Breast epithelium (tissue), 4 donors: ENCODE results near the gene GPR62. TPM values are rescaled to one million over a fixed set of nuclear protein-coding genes. Genes with fewer than 3 reads are reported as not detected.

Experiments
- DNase-seq, 2 donors: peaks; one replicate each; pipeline ENCODE4 v3.0.0-alpha.2; 2019; ENCODE audit warnings: low spot score in 2 of 2
- H3K27ac ChIP-seq, 2 donors: fragments of 200-600 bp; sonication (generic) in 1 of 2; one replicate each; pipeline ENCODE4 v1.5.1; 2016 to 2019; ENCODE audit warnings: mild to moderate bottlenecking in 1 of 2
- H3K27me3 ChIP-seq, 2 donors: fragments of 200-600 bp; sonication (generic) in 1 of 2; one replicate each; pipeline versions ENCODE4 v1.5.1 to v1.6.0; 2017 to 2019; ENCODE audit warnings: control low read depth in 1 of 2, mild to moderate bottlenecking in 1 of 2
- H3K36me3 ChIP-seq: fragments of 200-600 bp; one replicate; pipeline ENCODE4 v1.5.1; 2019
- H3K4me1 ChIP-seq, 2 donors: fragments of 200-600 bp; sonication (generic); one replicate each; pipeline ENCODE4 v1.5.1; 2016 to 2019; ENCODE audit warnings: control low read depth in 1 of 2
- H3K4me3 ChIP-seq, 3 donors: fragments of 200-600 bp; sonication (generic); 1 replicate in 2 of 3; 2 replicates in 1 of 3; pipeline ENCODE4 v1.5.1; 2016 to 2019; ENCODE audit warnings: mild to moderate bottlenecking in 3 of 3, moderate library complexity in 2 of 3
- H3K9me3 ChIP-seq, 2 donors: fragments of 200-600 bp; sonication (generic) in 1 of 2; one replicate each; pipeline ENCODE4 v1.5.1; 2016 to 2019; ENCODE audit warnings: control low read depth in 1 of 2
- POLR2A ChIP-seq: fragments of 450-650 bp; IDR thresholded peaks from one replicate; pipeline ENCODE4 v1.6.1; 2016; ENCODE audit warnings: antibody characterized with exemption, mild to moderate bottlenecking, moderate library complexity
- POLR2AphosphoS5 ChIP-seq, 3 donors: sonication (generic); formaldehyde crosslinking; IDR thresholded peaks; one replicate each; pipeline ENCODE4 v1.6.1; 2017; ENCODE audit warnings: antibody characterized with exemption in 3 of 3
- intact Hi-C: fragments of 100-400 bp; cut with DNase I; formaldehyde crosslinking; loops from one replicate; pipeline ENCODE4 v1.15.1; 2023; ENCODE audit warnings: low total_unique reads
- total RNA-seq, 3 donors: library from RNA; depleted of rRNA; stranded (reverse); fragments of >200 nt; gene quantifications; one replicate each; pipeline ENCODE4 v1.1.0, GENCODE V29; 2016
- TF ChIP-seq, protein P1 (sequence below), 3 donors: fragments of 450-650 bp; IDR thresholded peaks; one replicate each; pipeline ENCODE4 v1.5.1; 2016 to 2017; ENCODE audit warnings: antibody characterized with exemption in 3 of 3, mild to moderate bottlenecking in 3 of 3, moderate library complexity in 3 of 3

Gene GPR62
- total RNA-seq, 3 donors from 2014 or later, result 0.16 TPM; not detected in 2

DNA sequence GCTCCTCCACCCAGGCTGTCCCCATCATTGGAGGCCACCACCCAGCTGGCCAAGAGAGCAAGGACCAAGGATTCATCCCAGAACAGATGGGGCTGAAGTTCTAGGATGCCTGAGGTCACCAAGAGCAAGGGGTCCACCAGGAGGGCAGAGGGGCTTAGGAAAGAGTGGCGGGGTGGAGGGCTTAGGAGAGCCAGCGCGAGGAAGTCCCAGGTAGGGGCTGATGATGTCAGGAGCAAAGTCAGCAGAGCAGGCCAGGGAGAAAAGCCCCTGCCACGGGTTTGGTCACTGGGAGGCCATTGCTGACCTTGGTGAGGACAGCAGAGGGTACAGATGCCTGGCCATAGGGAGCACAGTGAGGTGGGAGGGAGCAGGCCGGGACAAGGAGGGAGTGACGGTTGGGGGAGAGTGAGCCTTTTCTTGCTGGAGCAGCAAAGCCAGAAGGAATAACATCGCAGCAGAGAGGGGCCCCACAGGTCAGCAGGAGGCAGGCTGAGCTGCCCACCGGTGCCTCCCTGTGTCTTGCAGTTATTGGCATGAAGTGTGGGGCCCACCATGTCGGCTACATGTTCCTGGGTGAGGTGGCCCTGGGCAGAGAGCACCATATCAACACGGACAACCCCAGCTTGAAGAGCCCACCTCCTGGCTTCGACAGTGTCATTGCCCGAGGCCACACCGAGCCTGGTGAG is 7.8 kb upstream of the GPR62 start:
- no peak for DNase-seq
- TF ChIP-seq, protein P1, sequence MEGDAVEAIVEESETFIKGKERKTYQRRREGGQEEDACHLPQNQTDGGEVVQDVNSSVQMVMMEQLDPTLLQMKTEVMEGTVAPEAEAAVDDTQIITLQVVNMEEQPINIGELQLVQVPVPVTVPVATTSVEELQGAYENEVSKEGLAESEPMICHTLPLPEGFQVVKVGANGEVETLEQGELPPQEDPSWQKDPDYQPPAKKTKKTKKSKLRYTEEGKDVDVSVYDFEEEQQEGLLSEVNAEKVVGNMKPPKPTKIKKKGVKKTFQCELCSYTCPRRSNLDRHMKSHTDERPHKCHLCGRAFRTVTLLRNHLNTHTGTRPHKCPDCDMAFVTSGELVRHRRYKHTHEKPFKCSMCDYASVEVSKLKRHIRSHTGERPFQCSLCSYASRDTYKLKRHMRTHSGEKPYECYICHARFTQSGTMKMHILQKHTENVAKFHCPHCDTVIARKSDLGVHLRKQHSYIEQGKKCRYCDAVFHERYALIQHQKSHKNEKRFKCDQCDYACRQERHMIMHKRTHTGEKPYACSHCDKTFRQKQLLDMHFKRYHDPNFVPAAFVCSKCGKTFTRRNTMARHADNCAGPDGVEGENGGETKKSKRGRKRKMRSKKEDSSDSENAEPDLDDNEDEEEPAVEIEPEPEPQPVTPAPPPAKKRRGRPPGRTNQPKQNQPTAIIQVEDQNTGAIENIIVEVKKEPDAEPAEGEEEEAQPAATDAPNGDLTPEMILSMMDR (IDR thresholded peaks at IDR 0.05), result no peak
- TF ChIP-seq POLR2AphosphoS5 (IDR thresholded peaks at IDR 0.05), result no peak
- TF ChIP-seq POLR2A, result no peak
- H3K9me3 ChIP-seq, result no peaks in the 10 kb centered on the region
- H3K4me3 ChIP-seq, result no peak overlapping the region
- no peak overlapping the region for H3K27ac ChIP-seq
- intact Hi-C loops, result no loop called here
- peaks cover 7 to 10% of the 10 kb centered on the region in 2 donors for H3K4me1 ChIP-seq
- no peaks in the 10 kb centered on the region for H3K36me3 ChIP-seq
- no peaks in the 10 kb centered on the region for H3K27me3 ChIP-seq

DNA sequence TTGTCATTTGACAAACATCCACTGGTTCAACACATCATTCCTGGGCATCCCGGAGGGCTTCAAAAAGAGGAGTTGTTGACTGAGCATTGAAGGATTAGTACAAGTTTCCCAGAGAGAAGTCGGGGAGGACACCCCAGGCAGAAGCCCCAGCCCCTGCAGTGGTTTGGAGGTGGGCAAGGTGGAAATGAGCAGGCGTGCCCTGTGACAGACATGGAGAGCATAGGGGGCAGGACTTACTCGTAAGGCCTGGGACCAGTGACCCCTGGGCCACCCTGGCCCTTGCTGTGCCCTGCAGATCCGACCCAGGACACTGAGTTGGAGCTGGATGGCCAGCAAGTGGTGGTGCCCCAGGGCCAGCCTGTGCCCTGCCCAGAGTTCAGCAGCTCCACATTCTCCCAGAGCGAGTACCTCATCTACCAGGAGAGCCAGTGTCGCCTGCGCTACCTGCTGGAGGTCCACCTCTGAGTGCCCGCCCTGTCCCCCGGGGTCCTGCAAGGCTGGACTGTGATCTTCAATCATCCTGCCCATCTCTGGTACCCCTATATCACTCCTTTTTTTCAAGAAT is 7.1 kb upstream of the GPR62 start:
- no peaks in the 10 kb centered on the region for H3K36me3 ChIP-seq
- H3K4me3 ChIP-seq, result no peak overlapping the region
- intact Hi-C loops, result no loop called here
- H3K27ac ChIP-seq, result no peak overlapping the region
- no peak for DNase-seq
- TF ChIP-seq POLR2AphosphoS5 (IDR thresholded peaks at IDR 0.05) (no peak), POLR2A (no peak)
- TF ChIP-seq, protein P1 (IDR thresholded peaks at IDR 0.05), result no peak
- H3K27me3 ChIP-seq, result no peaks in the 10 kb centered on the region
- no peaks in the 10 kb centered on the region for H3K9me3 ChIP-seq
- peaks cover 2 to 3% of the 10 kb centered on the region in 2 donors for H3K4me1 ChIP-seq

DNA sequence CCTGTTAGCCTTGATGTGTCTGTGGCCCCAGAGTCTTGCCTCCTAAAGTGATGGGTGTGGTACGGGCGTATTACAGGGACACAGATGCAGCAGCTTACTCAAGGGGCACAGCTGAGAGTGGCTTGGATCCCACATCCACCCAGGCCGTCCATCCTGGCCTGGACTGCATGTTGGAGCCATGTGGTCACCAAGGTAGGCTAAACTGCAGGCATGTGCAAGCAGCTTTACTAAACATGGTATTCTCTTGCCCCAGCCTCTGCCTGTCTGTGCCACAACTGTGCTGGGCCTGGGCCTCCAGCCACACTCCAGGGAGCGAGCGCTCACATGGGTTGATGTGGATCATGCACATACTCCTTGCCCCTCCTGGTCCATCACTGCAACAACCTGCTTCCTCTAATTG is 6.1 kb upstream of the GPR62 start:
- TF ChIP-seq, protein P1 (IDR thresholded peaks at IDR 0.05), result no peak
- TF ChIP-seq POLR2A, result no peak
- no peak for TF ChIP-seq POLR2AphosphoS5 (IDR thresholded peaks at IDR 0.05)
- no peaks in the 10 kb centered on the region for H3K4me1 ChIP-seq
- no peaks in the 10 kb centered on the region for H3K9me3 ChIP-seq
- no peak overlapping the region for H3K4me3 ChIP-seq
- no peak for DNase-seq
- no peaks in the 10 kb centered on the region for H3K36me3 ChIP-seq
- no peak overlapping the region for H3K27ac ChIP-seq
- H3K27me3 ChIP-seq, result no peaks in the 10 kb centered on the region
- intact Hi-C loops, result no loop called here

DNA sequence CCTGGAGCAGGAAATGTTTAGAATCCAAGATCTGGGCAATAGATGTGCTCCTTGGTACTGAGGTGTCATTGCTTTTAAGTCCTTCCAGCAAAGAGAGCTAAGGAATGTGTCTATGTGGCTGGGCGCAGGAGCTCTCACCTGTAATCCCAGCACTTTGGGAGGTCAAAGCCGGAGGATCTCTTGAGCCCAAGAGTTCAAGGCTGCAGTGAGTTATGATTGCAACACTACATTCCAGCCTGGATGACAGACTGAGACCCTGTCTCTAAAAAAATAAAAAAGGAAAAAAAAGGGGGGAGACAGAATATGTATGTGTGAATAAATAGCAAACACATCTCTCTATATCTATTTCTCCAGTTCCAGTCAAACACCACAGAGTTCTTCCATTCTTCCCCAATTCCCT is 4.3 kb upstream of the GPR62 start:
- no peak for DNase-seq
- intact Hi-C loops, result loop anchor here (5.0 kb wide), 1 partner anchor 1286 kb away; no protein-coding TSS in a partner anchor
- Histone ChIP-seq H3K4me3 (no peak overlapping the region), H3K9me3 (no peaks in the 10 kb centered on the region), H3K27ac (no peak overlapping the region), H3K36me3 (no peaks in the 10 kb centered on the region), H3K27me3 (no peaks in the 10 kb centered on the region), H3K4me1 (peaks cover 0 to 5% of the 10 kb centered on the region in 2 donors)
- TF ChIP-seq POLR2A (no peak), POLR2AphosphoS5 (IDR thresholded peaks at IDR 0.05) (no peak)
- TF ChIP-seq, protein P1 (IDR thresholded peaks at IDR 0.05), result no peak

DNA sequence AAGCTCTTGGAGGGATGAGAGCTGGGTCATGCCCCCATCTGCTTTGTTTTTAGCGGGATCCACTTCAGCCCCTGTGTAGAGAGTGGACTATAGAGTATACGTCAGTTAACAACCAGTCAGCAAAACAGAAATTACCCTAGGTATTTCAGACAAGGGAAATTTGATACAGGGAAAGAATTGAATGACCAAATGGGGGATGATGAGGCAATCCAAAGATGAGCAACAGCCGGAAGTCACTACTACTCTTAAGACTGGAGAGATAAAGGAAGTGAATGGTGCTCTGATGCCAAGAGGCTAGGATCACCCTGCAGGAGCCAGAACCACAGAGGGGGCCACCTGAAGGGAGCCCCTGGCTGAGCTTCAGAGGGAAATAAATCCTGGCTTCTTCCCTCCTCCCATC is 1.7 kb upstream of the GPR62 start:
- intact Hi-C loops, result loop anchor here (5.0 kb wide), 1 partner anchor 1284 kb away; no protein-coding TSS in a partner anchor
- Histone ChIP-seq H3K4me1 (peaks cover 0 to 5% of the 10 kb centered on the region in 2 donors), H3K27ac (no peak overlapping the region), H3K27me3 (no peaks in the 10 kb centered on the region), H3K4me3 (no peak overlapping the region), H3K36me3 (no peaks in the 10 kb centered on the region), H3K9me3 (no peaks in the 10 kb centered on the region)
- no peak for TF ChIP-seq POLR2A
- TF ChIP-seq POLR2AphosphoS5 (IDR thresholded peaks at IDR 0.05), result no peak
- TF ChIP-seq, protein P1 (IDR thresholded peaks at IDR 0.05), result no peak
- DNase-seq, result no peak
